Panc1 (cell line): Measurements from ENCODE around the gene VN1R5. TPM values are rescaled to one million over a fixed set of nuclear protein-coding genes. Genes with fewer than 3 reads are reported as not detected.

Experiments
- ATAC-seq: fragments of 200-7000 bp; cut with Tn5 transposase; 2 replicates; pipeline ENCODE4 v1.9.1; 2020; ENCODE audit warnings: mild to moderate bottlenecking, moderate library complexity
- BruUV-seq: library from RNA; stranded (reverse); fragments of 400-500 nt; replicated peaks from 2 replicates; lab custom pipeline; 2021; lab: Mats Ljungman, UMichigan
- CTCF ChIA-PET: fragments of 300-600 bp; sonication (Branson Sonifier 250); formaldehyde crosslinking; loops from one replicate; lab custom pipeline; 2022; ENCODE audit warnings: antibody characterized with exemption; lab: Charles Lee
- POLR2A ChIA-PET: fragments of 300-600 bp; sonication (Branson Sonifier 250); formaldehyde crosslinking; loops from one replicate; lab custom pipeline; 2022; ENCODE audit warnings: antibody characterized with exemption; lab: Charles Lee
- DNase-seq: peaks from one replicate; pipeline ENCODE4 v3.0.0-alpha.2; 2010; ENCODE audit warnings: low read depth, low spot score
- H3K27ac ChIP-seq: 2 replicates; pipeline ENCODE4 v1.5.1; 2011; ENCODE audit warnings: mild to moderate bottlenecking, low read length, inconsistent platforms
- H3K27me3 ChIP-seq: fragments of 200-500 bp; sonication (Bioruptor generic); 2 replicates; pipeline ENCODE4 v1.6.0; 2014; ENCODE audit warnings: low read length, inconsistent platforms; ENCODE audit not compliant: control insufficient read depth, insufficient read depth
- H3K36me3 ChIP-seq: fragments of 200-500 bp; sonication (Bioruptor generic); 2 replicates; pipeline ENCODE4 v1.5.1; 2014; ENCODE audit warnings: inconsistent platforms, mild to moderate bottlenecking, low read length, moderate library complexity; ENCODE audit not compliant: control insufficient read depth, insufficient read depth
- H3K4me1 ChIP-seq: 2 replicates; pipeline ENCODE4 v1.5.1; 2011; ENCODE audit warnings: inconsistent platforms, mild to moderate bottlenecking, low read length, moderate library complexity; ENCODE audit not compliant: control insufficient read depth, insufficient read depth
- H3K4me3 ChIP-seq, 2 experiments: 2 replicates each; pipeline ENCODE4 v1.5.1; 2011 to 2012; ENCODE audit warnings: low read depth in 2 of 2, low read length in 2 of 2, mild to moderate bottlenecking in 2 of 2, inconsistent platforms in 1 of 2, moderate library complexity in 1 of 2
- H3K9me3 ChIP-seq: fragments of 200-500 bp; sonication (Bioruptor generic); 2 replicates; pipeline ENCODE4 v1.5.1; 2014; ENCODE audit warnings: low read depth, mild to moderate bottlenecking, inconsistent platforms, low read length, moderate library complexity; ENCODE audit not compliant: control insufficient read depth, insufficient read depth
- POLR2AphosphoS5 ChIP-seq: IDR thresholded peaks from 2 replicates; pipeline ENCODE4 v1.6.1; 2012; ENCODE audit warnings: mild to moderate bottlenecking, low read depth, low read length, moderate library complexity
- SIN3A ChIP-seq: IDR thresholded peaks from 2 replicates; pipeline ENCODE4 v1.6.1; 2012; ENCODE audit warnings: low read depth, mild to moderate bottlenecking, low read length, moderate library complexity, borderline replicate concordance; ENCODE audit not compliant: insufficient read depth
- TCF7L2 ChIP-seq: IDR thresholded peaks from 2 replicates; pipeline ENCODE4 v1.6.1; 2011; ENCODE audit warnings: mild to moderate bottlenecking, low read depth, low read length, inconsistent platforms
- in situ Hi-C: cut with HindIII; loops from 2 replicates; pipeline ENCODE4 v1.10.0; 2016; ENCODE audit warnings: low sequenced_read_pairs, low pct_unique_long_range_greater_than_20kb
- intact Hi-C: fragments of 100-400 bp; cut with micrococcal nuclease; formaldehyde crosslinking; loops from one replicate; pipeline ENCODE4 v1.10.0; 2022; ENCODE audit not compliant: unreplicated experiment
- total RNA-seq: library from RNA; stranded (reverse); gene quantifications from one replicate; pipeline ENCODE4 v1.2.1, GENCODE V29; 2021; ENCODE audit not compliant: unreplicated experiment
- TF ChIP-seq, protein P1 (sequence below), 2 experiments: IDR thresholded peaks; 2 replicates each; pipeline ENCODE4 v1.6.1; 2011 to 2012; ENCODE audit warnings: low read depth in 2 of 2, control low read depth in 1 of 2, low read length in 1 of 2, mild to moderate bottlenecking in 1 of 2, moderate library complexity in 1 of 2; ENCODE audit not compliant: insufficient read depth in 1 of 2
- TF ChIP-seq, protein P2 (sequence below): fragments of 450-650 bp; IDR thresholded peaks from 2 replicates; pipeline ENCODE4 v1.5.1; 2017; ENCODE audit warnings: mild to moderate bottlenecking

VN1R5 gene
- total RNA-seq, 1 experiment from 2014 or later, result not detected

DNA sequence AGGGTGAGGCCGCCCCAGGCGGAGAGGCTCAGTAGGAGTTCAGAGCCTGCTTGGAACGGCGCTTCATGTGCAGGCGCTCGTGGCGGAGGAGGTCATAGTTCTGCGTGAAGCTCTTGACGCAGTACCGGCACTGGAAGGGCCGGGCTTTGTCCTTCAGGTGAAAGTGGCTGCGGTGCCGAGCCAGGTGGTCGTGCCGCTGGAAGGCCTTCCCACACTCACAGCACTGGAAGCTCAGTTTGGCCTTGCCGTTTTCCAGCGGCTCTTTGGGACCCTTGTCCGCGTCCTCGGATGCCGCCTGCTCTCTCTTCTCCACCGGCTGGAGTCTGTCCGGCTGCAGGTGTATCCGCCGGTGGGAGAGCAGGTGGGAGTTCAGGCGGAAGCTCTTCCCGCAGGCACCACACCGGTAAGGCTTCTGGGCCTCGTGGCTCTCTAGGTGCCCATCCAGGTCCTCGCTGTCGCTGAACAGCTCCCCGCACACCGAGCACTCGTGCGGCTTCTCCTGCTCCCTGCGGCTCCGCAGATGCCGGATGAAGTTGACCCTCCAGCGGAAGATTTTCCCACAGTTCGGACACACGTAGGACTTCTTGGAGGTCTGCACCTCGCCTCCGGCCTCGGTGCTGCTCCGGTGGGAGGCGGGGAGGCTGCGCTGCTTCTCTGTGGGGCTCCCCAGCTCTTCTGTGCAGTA lies 44.8 kb downstream of the VN1R5 start:
- ATAC-seq, result no peak
- no peak overlapping the region for H3K27ac ChIP-seq
- BruUV-seq, result no TSS peak
- no peak for TF ChIP-seq POLR2AphosphoS5
- TF ChIP-seq, protein P1, sequence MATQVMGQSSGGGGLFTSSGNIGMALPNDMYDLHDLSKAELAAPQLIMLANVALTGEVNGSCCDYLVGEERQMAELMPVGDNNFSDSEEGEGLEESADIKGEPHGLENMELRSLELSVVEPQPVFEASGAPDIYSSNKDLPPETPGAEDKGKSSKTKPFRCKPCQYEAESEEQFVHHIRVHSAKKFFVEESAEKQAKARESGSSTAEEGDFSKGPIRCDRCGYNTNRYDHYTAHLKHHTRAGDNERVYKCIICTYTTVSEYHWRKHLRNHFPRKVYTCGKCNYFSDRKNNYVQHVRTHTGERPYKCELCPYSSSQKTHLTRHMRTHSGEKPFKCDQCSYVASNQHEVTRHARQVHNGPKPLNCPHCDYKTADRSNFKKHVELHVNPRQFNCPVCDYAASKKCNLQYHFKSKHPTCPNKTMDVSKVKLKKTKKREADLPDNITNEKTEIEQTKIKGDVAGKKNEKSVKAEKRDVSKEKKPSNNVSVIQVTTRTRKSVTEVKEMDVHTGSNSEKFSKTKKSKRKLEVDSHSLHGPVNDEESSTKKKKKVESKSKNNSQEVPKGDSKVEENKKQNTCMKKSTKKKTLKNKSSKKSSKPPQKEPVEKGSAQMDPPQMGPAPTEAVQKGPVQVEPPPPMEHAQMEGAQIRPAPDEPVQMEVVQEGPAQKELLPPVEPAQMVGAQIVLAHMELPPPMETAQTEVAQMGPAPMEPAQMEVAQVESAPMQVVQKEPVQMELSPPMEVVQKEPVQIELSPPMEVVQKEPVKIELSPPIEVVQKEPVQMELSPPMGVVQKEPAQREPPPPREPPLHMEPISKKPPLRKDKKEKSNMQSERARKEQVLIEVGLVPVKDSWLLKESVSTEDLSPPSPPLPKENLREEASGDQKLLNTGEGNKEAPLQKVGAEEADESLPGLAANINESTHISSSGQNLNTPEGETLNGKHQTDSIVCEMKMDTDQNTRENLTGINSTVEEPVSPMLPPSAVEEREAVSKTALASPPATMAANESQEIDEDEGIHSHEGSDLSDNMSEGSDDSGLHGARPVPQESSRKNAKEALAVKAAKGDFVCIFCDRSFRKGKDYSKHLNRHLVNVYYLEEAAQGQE (IDR thresholded peaks at IDR 0.05; ENCODE audit: insufficient read depth in 1 of 2, low read depth in 2 of 2, low read length in 1 of 2), result no peak
- no peak for TF ChIP-seq TCF7L2
- TF ChIP-seq, protein P2, sequence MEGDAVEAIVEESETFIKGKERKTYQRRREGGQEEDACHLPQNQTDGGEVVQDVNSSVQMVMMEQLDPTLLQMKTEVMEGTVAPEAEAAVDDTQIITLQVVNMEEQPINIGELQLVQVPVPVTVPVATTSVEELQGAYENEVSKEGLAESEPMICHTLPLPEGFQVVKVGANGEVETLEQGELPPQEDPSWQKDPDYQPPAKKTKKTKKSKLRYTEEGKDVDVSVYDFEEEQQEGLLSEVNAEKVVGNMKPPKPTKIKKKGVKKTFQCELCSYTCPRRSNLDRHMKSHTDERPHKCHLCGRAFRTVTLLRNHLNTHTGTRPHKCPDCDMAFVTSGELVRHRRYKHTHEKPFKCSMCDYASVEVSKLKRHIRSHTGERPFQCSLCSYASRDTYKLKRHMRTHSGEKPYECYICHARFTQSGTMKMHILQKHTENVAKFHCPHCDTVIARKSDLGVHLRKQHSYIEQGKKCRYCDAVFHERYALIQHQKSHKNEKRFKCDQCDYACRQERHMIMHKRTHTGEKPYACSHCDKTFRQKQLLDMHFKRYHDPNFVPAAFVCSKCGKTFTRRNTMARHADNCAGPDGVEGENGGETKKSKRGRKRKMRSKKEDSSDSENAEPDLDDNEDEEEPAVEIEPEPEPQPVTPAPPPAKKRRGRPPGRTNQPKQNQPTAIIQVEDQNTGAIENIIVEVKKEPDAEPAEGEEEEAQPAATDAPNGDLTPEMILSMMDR, result no peak
- TF ChIP-seq SIN3A, result no peak
- no peaks in the 10 kb centered on the region for H3K9me3 ChIP-seq
- CTCF ChIA-PET, result no interaction called here
- intact Hi-C loops, result no loop called here
- no peak for DNase-seq
- POLR2A ChIA-PET, result no interaction called here
- no peaks in the 10 kb centered on the region for H3K4me1 ChIP-seq
- H3K27me3 ChIP-seq, result no peaks in the 10 kb centered on the region
- in situ Hi-C loops, result no loop called here
- no peak overlapping the region for H3K4me3 ChIP-seq
- H3K36me3 ChIP-seq, result no peaks in the 10 kb centered on the region

DNA sequence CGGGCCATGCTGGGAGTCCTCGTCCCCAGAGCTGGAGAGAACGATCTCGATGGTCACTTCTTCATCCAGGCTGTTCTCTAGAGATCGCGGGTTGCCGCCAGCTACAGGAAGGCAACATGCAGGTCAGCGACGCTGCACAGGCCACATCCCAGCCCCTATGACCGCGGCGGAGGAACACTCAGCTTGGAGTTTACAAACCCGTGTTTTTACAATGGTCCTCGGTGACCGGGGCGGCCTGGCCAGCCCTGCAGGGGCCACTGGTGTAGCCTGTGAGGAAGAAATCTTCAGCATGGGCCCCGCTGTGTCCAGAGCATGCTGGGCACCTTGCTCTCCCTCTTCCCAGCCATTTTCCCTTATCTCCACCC lies 45.3 kb downstream of the VN1R5 start:
- in situ Hi-C loops (no loop called here), intact Hi-C loops (no loop called here)
- CTCF ChIA-PET, result no interaction called here
- POLR2A ChIA-PET, result no interaction called here
- H3K27me3 ChIP-seq, result no peaks in the 10 kb centered on the region
- BruUV-seq, result no TSS peak
- H3K4me3 ChIP-seq, result no peak overlapping the region
- no peak for DNase-seq
- H3K36me3 ChIP-seq, result no peaks in the 10 kb centered on the region
- no peaks in the 10 kb centered on the region for H3K9me3 ChIP-seq
- no peak overlapping the region for H3K27ac ChIP-seq
- no peak for TF ChIP-seq TCF7L2
- TF ChIP-seq, protein P1 (IDR thresholded peaks at IDR 0.05; ENCODE audit: insufficient read depth in 1 of 2, low read depth in 2 of 2, low read length in 1 of 2), result no peak
- TF ChIP-seq, protein P2, result no peak
- TF ChIP-seq SIN3A, result no peak
- no peak for TF ChIP-seq POLR2AphosphoS5
- H3K4me1 ChIP-seq, result no peaks in the 10 kb centered on the region
- ATAC-seq, result no peak
